ENCODE data around the gene ADGRL3.

The ADGRL3 gene

DNA sequence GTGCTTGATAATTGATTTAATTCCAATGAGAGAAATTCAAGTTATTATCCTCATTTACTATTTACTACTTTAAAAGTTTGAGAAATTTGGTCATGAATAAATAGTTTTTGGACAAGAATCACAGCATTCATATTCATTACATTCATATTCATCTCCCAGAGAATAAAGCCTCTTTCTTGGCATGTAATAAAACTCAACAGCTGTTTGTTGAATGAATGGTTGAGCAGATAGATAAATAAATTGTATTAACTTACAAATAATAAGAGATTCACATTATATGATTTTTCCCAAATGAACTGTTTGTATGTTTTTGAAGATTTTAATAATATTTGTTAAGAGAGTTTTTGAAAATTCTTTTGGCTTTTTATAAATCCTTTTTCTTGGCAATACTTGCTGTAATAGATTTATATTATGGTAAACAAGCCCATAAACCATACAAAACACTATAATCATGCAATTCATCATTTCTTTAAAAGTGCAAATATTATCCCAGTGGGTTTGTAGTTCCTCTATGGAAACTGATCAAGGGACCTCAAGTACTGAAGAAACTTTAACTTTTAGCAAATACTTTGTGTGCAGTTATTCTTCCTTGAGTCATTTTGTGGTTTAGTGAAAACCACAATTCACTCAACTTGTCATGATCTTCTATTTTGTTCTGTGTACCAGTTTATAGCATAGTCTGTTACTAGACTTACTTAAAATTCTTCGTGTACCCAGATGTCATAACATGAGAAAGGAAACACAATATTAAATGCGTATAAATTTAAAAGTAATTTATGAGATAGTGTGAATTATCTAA lies 371.8 kb downstream of the ADGRL3 start:
- in situ Hi-C loops (cut with HindIII; ENCODE audit: low sequenced_read_pairs) = loop anchor here (5.0 kb wide), 1 partner anchor 35 kb away; no protein-coding TSS in a partner anchor
- DNase-seq (ENCODE audit: low read depth) = peak; percentile 58
- H3K4me3 ChIP-seq (ENCODE audit: low read depth, low read length) = no peak overlapping the region

GRCh38 chr4:61575796-61576195 lies 375.7 kb downstream of the ADGRL3 start:
- TF ChIP-seq, protein P1, sequence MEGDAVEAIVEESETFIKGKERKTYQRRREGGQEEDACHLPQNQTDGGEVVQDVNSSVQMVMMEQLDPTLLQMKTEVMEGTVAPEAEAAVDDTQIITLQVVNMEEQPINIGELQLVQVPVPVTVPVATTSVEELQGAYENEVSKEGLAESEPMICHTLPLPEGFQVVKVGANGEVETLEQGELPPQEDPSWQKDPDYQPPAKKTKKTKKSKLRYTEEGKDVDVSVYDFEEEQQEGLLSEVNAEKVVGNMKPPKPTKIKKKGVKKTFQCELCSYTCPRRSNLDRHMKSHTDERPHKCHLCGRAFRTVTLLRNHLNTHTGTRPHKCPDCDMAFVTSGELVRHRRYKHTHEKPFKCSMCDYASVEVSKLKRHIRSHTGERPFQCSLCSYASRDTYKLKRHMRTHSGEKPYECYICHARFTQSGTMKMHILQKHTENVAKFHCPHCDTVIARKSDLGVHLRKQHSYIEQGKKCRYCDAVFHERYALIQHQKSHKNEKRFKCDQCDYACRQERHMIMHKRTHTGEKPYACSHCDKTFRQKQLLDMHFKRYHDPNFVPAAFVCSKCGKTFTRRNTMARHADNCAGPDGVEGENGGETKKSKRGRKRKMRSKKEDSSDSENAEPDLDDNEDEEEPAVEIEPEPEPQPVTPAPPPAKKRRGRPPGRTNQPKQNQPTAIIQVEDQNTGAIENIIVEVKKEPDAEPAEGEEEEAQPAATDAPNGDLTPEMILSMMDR (IDR thresholded peaks at IDR 0.05; ENCODE audit: low read depth, low read length, missing control alignments) = no peak
- in situ Hi-C loops (cut with HindIII; ENCODE audit: low sequenced_read_pairs) = no loop called here
- no peak for DNase-seq (ENCODE audit: low read depth)
- no peak overlapping the region for H3K4me3 ChIP-seq (ENCODE audit: low read depth, low read length)

More for the DNA sequence above, 371.8 kb downstream of the ADGRL3 start:
- TF ChIP-seq, protein P1 (IDR thresholded peaks at IDR 0.05; ENCODE audit: low read depth, low read length, missing control alignments) = no peak

- H3K4me3 ChIP-seq (ENCODE audit: low read depth, low read length) = no peak overlapping the region
- in situ Hi-C loops (cut with HindIII; ENCODE audit: low sequenced_read_pairs) = no loop called here
- DNase-seq (ENCODE audit: low read depth) = no peak
- TF ChIP-seq, protein P1 (IDR thresholded peaks at IDR 0.05; ENCODE audit: low read depth, low read length, missing control alignments) = no peak
These were observed 379.7 kb downstream of the ADGRL3 start for GRCh38 chr4:61579786-61580185.

- TF ChIP-seq, protein P1 (IDR thresholded peaks at IDR 0.05; ENCODE audit: low read depth, low read length, missing control alignments) = no peak
- in situ Hi-C loops (cut with HindIII; ENCODE audit: low sequenced_read_pairs) = no loop called here
- no peak overlapping the region for H3K4me3 ChIP-seq (ENCODE audit: low read depth, low read length)
- DNase-seq (ENCODE audit: low read depth) = no peak
These were observed 380.7 kb downstream of the ADGRL3 start for GRCh38 chr4:61580721-61581377.

- in situ Hi-C loops (cut with HindIII; ENCODE audit: low sequenced_read_pairs) = no loop called here
- TF ChIP-seq, protein P1 (IDR thresholded peaks at IDR 0.05; ENCODE audit: low read depth, low read length, missing control alignments) = no peak
These were observed 383.6 kb downstream of the ADGRL3 start for GRCh38 chr4:61583696-61584095.

DNA sequence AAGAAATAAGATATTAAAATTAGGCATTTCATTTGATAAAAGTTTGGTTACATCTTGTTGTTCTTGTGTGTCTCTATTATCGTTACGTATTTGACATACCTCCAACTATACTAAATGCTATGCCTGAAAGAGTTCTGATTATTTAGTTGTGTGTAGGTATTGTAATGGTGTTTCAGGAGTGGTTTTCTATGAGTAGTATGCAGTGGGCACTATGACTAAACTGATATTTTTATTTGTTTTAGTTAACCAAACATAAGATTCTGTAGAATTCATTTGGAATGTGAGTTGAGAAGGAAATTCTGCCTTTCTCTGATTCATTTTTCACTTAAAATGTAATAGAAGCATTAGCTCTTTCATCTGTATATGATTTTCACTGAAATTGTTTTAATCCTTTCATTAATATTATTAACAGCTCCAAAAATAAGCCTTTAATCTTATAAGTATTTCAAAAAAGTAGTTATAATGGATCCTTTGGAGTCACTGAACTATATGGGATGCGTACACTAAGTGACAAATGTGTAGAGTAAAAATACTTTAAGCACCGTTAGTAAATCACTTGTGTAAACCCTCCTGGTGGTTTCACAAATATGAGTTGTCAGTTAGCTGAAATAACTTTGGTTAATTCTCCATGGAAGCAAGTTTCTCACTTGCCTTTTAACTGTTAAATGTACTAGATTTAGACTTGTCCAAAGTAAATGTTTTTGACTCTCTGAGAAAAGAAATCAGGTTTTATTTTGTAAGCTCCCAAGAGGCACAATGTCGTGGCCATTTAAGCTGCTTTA lies 388.7 kb downstream of the ADGRL3 start:
- in situ Hi-C loops (cut with HindIII; ENCODE audit: low sequenced_read_pairs) = no loop called here
- H3K4me3 ChIP-seq (ENCODE audit: low read depth, low read length) = no peak overlapping the region
- TF ChIP-seq, protein P1 (IDR thresholded peaks at IDR 0.05; ENCODE audit: low read depth, low read length, missing control alignments) = no peak
- DNase-seq (ENCODE audit: low read depth) = no peak

More at GRCh38 chr4:61583696-61584095, 383.6 kb downstream of the ADGRL3 start:
- DNase-seq (ENCODE audit: low read depth) = peak; percentile 32
- H3K4me3 ChIP-seq (ENCODE audit: low read depth, low read length) = no peak overlapping the region
